Amniotic stem cell (primary cell): ENCODE results near the gene FAM181A.

ENCODE experiments used
- DNase-seq: peaks from one replicate; lab custom pipeline; 2025; lab: John Stamatoyannopoulos, UW

The FAM181A gene

DNA sequence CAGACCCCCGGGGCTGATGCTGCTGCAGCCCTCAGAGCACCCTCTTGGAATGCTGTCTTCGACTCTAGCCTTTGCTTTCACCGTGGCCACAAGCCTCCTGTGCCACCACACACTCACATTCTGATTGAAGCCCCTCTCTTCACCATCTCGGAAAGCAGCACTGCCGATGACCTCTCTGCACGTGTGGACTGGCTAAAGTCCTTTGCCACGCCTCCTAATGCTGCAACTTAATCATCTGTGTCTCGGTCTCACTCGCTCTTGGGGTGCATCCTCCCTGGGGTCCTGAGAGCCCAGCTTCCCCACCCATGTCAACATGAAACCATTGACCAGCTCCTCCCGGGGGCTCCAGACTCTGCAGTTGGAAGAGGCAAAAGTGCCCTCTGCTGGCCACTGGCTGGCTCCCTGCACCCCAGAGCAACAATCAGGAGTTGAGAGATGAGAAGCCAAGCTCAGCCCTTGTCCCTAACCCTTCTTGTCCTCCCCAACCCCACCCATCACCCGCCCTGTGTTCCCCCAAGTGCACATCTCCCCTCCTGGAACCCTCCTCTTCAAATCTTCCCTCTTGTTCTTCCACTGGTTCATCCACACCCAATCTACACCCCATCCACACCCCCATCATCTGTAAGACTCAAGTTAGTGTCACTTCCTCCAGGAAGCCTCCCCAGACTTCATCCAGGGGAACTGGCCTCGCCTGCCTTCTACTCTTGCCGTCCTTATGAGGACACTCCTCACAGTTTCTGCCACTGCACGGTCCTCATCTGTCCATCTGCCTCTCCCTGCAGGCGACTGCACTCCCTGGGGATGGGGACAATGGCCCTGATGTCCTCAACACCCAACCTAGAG lies 23.6 kb upstream of the FAM181A start:
- DNase-seq: no peak

DNA sequence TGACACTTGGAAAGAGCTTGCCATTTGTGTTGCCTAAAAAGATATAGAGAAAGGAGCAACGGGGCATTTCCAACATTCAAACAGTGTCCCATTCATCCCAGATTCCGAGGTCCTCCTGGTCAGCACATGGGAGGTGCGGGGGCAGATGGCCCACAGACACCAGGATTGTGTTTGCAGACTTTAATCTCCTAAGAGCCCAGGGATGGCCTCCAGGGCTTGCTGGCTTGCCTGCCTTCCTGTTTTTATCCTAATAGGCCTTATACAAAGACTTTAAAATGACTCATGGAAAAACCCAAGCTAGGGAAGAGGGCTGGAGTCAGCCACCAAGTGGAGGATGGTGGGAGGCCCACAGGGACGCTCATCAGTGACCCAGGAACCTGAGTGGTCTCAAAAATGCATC lies 21.5 kb upstream of the FAM181A start:
- DNase-seq: no peak

DNA sequence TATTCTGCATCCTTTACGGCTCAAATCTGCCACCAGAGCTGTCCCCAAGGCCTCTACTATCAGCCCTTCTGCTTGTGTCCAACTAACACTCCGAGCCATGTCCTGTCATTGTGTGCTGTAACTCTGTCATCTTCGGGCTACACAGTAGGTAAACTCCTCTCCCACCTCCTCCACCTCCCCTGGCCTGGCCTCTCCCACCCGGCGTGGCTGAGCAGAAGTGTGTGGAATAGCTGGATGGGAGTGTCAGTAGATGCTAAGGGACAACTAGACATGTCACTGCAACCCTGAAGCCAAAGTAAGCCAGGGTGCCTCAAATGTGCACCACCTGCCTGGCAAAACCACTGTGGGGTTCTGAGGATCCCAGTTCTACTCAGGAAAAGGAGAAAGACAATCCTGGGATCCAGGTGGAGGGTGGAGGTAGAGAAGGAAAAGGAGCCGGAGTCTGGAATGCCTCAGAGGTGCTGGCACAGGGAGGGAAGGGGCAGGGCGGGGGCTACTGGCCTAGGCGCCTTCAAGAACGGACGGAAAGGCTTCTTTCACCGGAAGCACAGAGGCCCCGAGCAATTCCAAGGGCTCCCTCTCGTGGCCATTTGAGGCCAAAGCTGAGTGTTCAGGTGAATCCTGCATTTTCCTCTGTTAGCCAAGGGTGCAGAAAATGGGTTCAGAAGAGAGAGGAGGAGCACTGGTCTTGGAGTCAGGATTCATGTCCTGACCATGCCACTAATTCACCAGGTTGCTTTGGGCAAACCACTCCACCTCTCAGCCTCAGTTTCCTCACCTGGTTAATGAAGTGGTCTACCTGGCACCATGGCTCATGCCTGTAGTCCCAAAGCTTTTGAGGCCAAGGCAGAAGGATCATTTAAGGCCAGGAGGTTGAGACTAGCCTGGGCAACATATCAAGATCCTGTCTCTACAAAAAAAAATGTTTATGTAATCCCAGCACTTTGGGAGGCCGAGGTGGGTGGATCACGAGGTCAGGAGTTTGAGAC lies 20.5 kb upstream of the FAM181A start:
- no peak for DNase-seq

DNA sequence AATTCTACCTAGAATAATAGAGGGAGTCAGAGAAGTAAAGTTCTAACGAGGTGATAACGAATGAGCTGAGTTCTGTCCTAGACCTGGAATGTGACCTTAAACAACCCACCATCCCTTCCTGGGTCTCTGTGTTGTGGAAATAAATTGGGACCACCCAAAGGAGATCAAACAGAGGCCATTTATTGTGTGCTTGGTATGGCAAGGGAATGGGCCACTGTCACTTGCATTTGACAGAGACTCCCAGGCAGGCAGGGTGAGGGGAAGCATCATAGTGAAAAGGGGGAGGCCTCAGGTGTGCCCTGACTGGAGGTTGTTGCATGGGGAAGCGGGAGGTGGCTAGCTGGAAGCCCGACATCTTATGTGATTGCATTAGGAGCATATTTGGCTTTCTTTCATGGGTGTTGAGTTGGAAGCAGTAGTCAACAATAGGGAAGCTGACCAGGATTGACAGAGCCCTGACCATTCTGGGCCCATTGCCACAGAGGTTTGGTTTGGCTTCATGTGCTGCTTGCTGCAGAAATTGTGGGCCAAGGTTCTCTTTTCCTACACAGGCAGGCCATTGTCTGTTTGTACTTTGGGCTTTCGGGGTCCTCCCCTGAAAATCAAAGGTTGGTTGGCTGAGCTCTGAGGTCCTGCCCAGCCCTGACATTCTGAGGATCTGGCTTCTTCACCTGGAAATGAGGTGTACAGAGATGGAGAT lies 17.6 kb upstream of the FAM181A start:
- no peak for DNase-seq

DNA sequence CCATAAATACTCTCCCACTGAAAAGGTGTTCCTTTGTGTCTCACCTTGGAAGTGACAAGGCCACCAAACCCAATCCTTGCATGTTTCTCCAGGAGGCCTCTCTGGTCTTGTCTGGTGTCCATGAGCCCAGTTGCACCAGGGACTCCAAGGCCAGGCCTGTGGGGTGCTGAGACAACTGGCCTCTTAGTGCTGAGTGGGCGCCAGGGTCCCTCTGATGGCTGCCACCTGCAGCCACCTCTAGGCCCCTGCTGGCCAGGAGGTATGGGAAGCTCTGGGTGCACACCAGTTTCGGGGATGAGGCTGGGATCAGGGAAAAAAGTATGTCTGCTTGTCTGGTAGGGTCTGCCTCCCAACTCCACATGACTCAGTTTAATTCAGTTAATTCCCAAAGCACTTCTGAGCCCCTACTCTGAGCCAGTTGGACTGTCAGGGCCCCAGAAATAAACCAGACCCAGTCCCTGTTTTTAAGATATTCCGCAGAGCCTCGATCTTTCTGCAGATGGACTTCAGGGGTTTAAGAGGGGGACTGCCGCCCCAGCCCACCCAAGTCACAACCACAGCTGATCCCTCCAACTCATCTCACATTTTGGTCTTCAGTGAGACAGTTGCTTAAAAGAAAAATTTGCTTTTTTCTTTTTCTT lies 15.0 kb upstream of the FAM181A start:
- DNase-seq: no peak

DNA sequence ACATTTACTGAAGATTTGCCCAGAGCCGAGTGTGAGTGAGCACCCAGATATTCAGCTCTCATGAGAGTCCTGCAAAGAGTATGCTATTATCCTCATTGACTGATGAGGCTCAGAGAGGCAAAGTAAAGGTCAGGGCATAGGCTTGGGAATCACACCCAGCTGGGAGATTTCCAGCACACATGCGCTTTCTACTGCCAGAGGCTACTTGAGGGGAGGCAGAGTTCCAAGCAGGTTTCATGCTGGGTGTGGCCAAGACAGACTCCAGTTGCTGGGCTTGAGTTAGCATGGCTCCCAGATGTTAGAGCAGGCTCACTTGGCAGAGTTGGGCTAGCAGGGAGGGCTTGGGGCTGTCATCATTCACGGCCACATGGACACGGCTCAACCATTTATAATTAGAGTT lies 14.4 kb upstream of the FAM181A start:
- no peak for DNase-seq

DNA sequence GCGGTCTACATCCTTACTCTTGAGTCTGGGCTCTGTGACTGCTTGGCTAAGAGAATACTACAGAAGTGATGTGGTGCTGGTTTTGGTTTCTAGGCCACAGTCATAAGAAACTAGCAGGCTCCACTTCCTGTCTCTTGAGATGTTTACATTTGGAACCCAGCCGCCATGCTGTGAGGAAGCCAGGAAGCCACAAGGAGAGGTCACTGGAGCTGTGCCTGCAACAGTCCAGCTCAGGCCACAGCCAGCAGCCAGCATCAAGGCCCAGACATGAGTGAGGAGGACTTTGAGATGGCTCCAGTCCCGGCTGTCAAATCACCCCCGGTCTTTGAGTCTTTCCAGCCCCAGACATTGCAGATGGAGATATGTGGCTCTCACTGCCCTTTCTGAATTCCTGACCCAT lies 12.9 kb upstream of the FAM181A start:
- DNase-seq: no peak

DNA sequence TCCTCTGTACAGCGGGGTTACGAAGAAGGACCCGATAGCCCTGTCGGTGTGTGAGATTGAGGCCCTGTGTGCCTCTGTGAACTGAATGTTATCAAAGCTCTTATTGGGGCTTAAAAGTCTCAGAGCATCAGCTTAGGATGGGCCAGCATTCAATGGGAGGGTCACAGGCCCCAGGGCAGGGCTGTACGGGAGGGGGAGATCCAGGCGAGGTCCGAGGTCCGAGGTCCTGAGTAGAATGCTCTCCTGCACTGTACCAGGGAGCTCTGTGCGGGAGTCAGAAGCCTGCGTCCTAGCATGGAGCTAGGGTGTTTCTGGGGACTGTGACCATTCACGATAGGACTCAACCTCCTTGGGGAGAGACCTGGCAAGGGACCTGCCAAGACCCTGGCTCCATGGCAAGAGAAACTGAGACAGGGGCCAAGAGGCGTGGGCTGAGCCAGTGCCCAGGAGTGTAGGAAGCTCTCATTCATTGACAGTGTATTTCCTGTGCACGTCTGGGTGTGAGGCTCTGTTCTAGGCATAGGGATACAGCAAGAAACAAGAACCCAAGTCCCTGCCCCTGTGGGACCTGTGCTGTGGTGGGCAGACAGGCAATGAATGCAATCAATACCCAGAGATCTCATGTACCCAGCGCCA lies 12.0 kb upstream of the FAM181A start:
- DNase-seq: no peak

DNA sequence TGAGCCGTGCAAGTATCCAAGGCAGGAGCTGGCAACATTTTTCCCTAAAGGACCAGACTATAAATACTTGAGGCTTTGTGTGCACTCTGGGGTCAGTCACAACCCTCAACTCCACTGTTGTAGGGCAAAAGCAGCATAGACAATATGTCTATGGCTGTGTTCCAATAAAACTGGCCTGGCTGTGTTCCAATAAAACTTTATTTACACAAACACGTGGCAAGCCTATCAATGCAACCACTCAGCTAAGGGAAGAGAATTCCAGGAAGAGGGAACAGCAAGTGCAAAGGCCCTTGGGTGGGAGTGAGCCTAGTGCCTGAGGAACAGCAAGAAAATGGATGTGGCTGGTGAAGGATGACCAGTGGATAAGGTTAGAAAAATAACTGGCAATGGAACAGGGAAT lies 11.3 kb upstream of the FAM181A start:
- DNase-seq: no peak

DNA sequence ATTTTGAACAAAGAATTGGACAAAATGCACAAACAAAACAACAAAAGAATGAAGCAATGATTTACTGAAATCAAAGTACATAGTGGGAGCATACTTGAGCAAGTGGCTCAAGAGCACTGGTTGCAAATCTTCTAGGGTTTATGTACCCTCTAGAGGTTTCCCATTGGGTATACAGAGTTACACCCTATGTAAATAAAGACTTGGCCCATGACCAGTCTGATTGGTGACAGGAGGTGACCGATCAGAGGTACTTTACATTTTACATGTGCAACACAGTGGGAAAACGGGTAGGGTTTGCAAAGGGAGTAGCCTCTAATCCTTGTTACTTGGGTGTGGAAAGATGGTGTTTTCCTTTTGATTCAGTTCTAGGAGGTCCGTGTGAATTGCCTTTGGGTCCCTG lies 10.6 kb upstream of the FAM181A start:
- no peak for DNase-seq

DNA sequence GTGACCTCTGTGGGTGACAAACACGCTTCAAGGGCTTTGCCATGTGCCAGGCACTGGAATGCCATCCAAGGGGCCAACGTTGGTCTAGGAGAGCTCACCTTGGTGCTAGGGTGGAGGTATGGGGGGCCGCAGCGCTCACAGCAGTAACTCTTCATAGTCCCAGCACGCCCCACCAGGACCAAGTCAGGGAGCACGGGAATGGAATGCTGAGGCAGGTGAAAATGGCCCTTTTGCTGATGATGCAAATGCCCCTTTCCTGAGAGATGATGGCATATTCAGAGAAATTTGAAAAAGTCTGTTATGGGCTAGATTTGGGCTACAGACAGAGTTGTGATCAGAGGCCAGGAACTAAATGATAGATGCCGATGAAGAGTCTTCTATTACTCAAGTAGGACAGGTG lies 10.0 kb upstream of the FAM181A start:
- DNase-seq: no peak

DNA sequence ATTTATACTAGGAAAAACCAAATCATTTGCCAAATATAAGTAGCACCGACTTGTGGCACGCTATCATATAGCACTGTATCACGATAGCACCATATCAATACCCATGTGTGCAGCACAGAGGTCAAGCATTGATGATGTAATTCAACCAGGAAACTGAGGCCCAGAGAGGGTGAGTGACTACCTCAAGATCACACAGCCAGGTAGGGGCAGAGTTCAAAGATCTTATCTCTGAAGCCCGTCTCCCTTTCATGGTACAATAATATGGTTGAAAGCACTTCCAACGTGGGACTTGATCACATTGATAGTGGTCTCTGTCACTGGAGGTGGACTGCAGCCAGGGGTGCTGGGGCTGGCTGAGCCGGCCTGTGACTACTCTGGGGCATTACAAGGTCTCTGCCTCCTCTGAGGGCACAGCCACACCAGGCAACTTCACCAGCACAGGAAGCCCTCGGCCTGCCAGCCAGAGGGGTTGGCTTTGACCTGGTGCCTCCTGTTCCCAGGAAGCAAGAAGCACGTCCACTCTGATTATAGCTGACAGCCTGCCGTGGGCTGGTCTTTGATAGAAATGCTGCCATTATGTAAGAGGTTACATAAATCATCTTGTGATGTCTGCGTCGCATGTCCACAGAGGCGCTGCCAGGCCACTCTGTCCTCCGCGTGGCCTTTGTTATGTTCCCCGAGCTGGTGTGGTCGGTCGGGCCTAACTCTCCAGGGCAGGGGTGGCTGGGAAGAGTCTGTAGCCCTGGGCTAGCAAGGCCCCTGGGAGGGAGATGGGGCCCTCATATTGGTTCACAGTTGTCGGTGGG lies 5.9 kb upstream of the FAM181A start:
- DNase-seq: no peak

DNA sequence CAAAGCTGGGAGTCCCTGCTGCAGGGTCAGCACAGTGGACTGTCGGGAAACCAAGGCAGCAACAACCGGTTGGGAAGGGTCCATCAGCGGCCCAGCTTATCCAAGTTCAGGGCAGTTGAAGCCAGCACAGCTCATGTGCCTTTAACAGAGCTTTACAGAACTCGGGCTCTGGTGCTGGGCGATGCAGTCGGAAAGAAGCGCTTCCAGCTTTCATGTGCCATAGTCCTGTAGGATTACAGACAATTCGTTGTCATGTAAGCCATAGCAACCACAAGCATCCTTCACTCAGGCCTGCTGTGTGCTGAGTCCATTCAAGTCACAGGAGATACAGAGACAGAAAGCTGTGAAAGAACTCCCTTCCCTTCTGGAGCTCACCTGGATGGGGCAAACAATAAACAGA lies 3.5 kb upstream of the FAM181A start:
- no peak for DNase-seq

DNA sequence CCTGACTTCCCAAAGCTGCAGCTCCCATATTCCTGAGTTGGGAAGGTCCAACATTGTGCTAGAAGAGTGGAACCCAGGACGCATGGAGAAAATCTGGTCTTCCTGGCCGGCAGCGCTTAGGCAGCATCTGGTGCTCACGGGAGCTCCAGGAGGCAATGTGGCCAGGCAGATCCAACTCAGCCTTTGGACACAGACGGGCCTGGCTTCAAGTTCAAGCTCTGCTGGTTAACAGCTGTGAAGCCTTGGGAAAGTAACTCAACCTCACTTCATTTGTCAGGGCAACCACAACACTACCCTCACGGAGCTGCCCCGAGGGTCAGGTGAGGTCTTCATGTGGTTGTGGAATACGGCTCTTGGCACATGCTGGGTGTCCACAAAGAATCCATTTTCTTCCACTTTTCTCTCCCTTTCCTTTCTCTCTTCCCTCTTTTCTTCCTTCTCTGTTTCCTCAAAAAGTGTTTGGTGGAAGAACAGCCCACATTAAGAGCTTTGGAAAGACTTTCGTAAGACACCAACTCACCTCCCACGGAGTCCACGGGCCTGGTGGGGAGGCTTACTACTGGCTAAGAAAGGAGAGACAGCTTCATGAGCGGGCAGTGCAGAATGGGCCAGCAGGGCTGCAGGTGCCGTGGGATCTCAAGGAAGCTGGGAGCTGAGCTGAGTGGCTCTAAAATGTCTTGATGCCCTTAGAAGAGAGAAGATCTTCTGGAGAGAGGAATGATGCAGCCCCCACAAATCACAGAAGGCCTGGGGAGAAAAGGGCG lies 2.4 kb upstream of the FAM181A start:
- DNase-seq: no peak

DNA sequence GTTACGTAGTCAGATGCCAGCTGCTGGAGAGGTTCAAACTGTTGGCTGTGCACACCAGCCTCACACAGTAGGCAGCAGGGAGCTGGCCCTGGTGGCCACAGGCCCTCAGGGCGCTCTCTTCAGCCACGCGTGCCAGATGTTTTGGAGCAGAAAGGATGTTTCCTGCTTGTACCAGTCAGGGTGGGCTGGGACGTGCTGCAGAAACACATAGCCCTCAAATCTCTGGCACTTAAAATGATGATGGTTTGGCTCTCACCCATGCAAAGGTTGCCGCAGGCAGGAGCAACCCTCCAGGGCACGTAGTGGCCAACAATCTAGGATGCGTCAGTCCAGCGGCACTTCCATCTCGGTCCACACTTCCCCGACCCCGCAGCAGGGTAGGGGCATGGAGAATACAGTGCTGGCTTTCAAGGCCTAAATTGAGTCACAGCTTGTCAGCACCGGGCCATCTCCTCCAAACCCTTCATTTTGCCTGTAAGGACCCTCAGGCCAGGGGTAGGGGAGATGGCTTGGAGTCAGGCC lies 1.7 kb upstream of the FAM181A start:
- no peak for DNase-seq

DNA sequence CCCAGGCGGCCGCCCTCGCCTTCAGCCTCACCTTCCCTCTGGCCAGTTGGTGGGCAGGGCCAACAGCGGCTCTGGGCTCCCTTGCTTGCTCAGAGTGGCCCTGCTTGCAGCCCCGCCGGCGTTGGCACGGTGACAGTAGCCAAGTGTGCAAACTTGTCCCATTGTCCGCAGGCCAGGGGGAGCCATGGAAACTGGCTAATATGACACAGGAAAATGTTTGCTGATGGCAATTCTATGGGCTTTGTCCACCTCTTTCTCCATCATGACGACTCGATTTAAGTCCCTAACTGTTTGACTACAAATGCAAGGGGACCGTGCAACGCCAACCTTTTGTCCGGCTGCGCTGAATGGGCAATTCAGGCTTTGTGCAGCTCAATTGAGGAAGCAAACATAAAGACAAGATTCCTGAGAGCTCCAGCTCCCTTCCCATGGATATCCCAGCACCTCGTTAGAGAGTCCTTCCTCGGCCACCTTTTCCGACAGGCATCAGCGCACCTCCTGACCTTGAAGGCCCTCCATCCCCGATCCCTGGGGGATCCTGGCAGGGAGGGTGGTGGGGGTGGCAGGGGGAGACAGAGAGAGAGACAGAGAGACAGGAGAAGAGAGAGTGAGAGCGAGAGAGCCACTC lies 785 bp upstream of the FAM181A start:
- DNase-seq: no peak

DNA sequence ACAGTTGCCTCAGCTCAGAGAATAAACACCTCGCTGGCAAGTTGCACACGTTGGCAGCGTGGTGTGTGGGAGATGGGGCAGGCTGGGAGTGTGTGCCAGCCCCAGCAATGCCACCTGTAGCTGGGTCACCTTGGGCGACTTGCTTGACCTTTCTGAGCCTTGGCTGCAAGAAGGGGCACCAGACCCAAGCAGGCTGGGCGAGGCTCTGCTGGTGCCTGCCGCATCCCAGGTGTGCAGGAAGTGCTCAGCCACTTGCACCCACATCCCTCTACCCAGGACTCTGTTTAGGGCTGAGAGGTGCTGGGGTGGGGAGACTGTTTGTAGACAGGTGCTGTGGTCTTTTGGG lies 629 bp downstream of the FAM181A start:
- no peak for DNase-seq

DNA sequence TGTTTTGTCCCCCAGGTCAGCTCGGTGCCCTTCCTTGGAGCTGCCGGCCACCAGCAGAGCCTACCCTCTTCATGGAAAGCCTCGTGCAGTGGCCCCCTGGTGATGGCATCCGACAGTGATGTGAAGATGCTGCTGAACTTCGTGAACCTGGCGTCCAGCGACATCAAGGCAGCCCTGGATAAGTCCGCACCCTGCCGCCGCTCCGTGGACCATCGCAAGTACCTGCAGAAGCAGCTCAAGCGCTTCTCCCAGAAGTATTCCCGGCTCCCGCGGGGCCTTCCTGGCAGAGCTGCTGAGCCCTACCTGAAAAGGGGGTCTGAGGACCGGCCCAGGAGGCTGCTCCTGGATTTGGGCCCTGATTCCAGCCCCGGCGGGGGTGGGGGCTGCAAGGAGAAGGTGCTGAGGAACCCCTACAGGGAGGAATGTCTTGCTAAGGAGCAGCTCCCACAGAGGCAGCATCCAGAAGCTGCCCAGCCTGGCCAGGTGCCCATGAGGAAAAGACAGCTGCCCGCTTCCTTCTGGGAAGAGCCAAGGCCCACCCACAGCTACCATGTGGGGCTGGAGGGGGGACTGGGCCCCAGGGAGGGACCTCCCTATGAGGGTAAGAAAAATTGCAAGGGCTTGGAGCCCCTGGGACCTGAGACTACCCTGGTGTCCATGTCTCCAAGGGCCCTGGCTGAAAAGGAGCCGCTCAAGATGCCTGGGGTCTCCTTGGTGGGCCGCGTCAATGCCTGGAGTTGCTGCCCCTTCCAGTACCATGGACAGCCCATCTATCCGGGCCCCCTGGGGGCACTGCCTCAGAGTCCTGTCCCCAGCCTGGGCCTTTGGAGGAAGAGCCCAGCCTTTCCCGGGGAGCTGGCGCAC lies 1.3 kb downstream of the FAM181A start:
- DNase-seq: no peak
